Small intestine (tissue), 7 donors: Measurements from ENCODE around the gene PTCHD4. TPM values are rescaled to one million over a fixed set of nuclear protein-coding genes. Genes with fewer than 3 reads are reported as not detected.

ENCODE experiments used
- DNase-seq, 2 donors: peaks; one replicate each; pipeline versions ENCODE4 v3.0.0 to v3.0.0-alpha.2; 2013
- FAIRE-seq: peaks from 2 replicates; lab custom pipeline; 2012; peaks lifted over from hg19 to GRCh38; lab: Jason Lieb, UNC
- H3K27ac ChIP-seq, 3 donors: one replicate each; pipeline ENCODE4 v1.5.1; 2013; ENCODE audit warnings: low read length in 2 of 3, mild to moderate bottlenecking in 2 of 3, control low read depth in 1 of 3, inconsistent platforms in 1 of 3, low read depth in 1 of 3, moderate library complexity in 1 of 3
- H3K27me3 ChIP-seq, 3 donors: one replicate each; pipeline ENCODE4 v1.6.1; 2013; ENCODE audit warnings: low read length in 3 of 3, inconsistent platforms in 1 of 3; ENCODE audit not compliant: control insufficient read depth in 3 of 3, insufficient read depth in 3 of 3
- H3K36me3 ChIP-seq, 3 donors: one replicate each; pipeline ENCODE4 v1.6.1; 2013; ENCODE audit warnings: low read length in 3 of 3, inconsistent platforms in 1 of 3, low read depth in 1 of 3, mild to moderate bottlenecking in 1 of 3, moderate library complexity in 1 of 3; ENCODE audit not compliant: control insufficient read depth in 3 of 3, insufficient read depth in 2 of 3
- H3K4me1 ChIP-seq, 3 donors: one replicate each; pipeline ENCODE4 v1.6.1; 2013; ENCODE audit warnings: low read length in 2 of 3, inconsistent platforms in 1 of 3, low read depth in 1 of 3, mild to moderate bottlenecking in 1 of 3, moderate library complexity in 1 of 3; ENCODE audit not compliant: control insufficient read depth in 3 of 3, insufficient read depth in 2 of 3
- H3K4me3 ChIP-seq, 3 donors: one replicate each; pipeline ENCODE4 v1.5.1; 2013; ENCODE audit warnings: low read length in 3 of 3, control low read depth in 1 of 3, inconsistent platforms in 1 of 3, low read depth in 1 of 3, mild to moderate bottlenecking in 1 of 3, moderate library complexity in 1 of 3
- H3K9me3 ChIP-seq, 2 donors: one replicate each; pipeline ENCODE4 v1.6.1; 2013; ENCODE audit warnings: low read depth in 1 of 2, low read length in 1 of 2; ENCODE audit not compliant: control insufficient read depth in 2 of 2, insufficient read depth in 1 of 2
- WGBS, 3 donors: extraction: QIAGEN DNeasy Blood & Tissue Kit; methylation state at CpG; one replicate each; pipeline ENCODE4 v1.1.7; 2013; 5-methylcytosine and 5-hydroxymethylcytosine counted together
- polyA plus RNA-seq, 4 donors: library from polyadenylated mRNA; stranded (reverse) in 3 of 4; unstranded in 1 of 4; fragments of 200-250 nt in 3 of 4; fragments of 120-200 nt in 1 of 4; gene quantifications; one replicate each; pipeline versions ENCODE4 v1.2.1 to v1.2.3, GENCODE V29; 2013
- donor health status: healthy with polysubstance abuse.
- donor health status: control.
- donor health status: control.
- donor health status: Bipolar disorder and iron deficiency.
- donor health status: healthy.

PTCHD4 gene
- polyA plus RNA-seq, 4 donors, result 0.04 TPM; not detected in 3

DNA sequence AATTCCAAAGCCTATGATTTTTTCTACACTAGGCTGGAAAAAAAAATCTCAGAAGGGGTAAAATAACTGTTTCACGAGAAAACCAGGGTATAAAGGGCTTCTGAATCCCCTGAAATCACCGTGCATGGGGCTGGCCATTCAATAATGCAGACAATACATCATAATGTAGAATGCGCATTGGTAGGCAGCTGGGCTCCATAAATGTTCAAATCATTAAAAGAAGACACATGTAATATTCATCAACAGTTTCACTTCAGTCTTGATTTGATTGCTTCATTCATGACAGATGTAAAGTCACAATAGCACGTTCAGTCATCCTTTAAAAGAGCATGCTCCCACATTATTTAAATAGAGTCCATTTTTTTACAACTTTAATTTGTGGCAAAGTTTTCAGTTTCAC lies 20.5 kb downstream of the PTCHD4 start:
- H3K9me3 ChIP-seq, result no peaks in the 10 kb centered on the region
- no peaks in the 10 kb centered on the region for H3K4me1 ChIP-seq
- H3K27ac ChIP-seq, result no peak overlapping the region
- DNase-seq (no peak), FAIRE-seq (no peak)
- no peaks in the 10 kb centered on the region for H3K36me3 ChIP-seq
- no peak overlapping the region for H3K4me3 ChIP-seq
- no peaks in the 10 kb centered on the region for H3K27me3 ChIP-seq
- WGBS, 3 donors, result 42 to 79% (median 54%) methylated on average over 4 of the region's 4 CpGs

DNA sequence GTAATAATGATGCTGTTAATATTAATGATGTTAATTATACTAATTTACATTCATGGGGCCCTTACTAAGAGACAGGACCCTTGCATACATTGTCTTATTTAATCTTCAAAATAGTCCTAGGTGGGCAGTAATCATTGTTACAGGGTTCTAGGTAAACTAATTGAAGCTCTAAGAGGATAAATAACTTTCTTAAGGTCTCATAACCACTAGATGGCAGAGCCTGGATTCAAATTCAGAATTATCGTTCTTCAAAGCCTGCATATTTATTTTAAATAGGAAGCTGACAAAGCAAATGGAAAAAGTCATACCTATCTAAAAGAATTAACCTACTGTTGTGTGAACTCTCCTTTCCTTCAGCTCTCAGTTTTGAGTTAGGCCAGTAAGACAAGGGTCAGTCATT lies 23.5 kb downstream of the PTCHD4 start:
- FAIRE-seq, result no peak
- H3K36me3 ChIP-seq, result no peaks in the 10 kb centered on the region

DNA sequence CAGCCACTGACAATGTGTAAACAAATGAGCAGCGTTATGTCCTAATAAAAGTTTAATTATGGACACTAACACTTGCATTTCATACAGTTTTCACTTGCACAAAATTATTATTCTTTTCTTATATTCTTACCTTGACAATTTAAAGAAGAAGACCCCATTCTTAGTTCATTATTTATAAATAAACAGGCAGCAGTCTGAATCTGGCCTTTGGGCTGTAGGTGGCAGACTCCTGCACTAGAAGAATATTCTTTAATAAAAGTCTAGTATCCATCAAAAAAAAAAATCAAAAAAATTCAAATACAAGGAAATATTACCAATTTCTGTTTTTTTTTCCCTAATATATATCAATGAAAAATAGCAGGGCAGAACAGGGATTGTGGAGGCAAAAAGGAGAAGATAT lies 24.8 kb downstream of the PTCHD4 start:
- 52 to 64% (median 60%) methylated on average over 1 of the region's 1 CpG for WGBS, 3 donors
- DNase-seq (no peak), FAIRE-seq (no peak)
- Histone ChIP-seq H3K4me1 (no peaks in the 10 kb centered on the region), H3K27me3 (no peaks in the 10 kb centered on the region), H3K9me3 (no peaks in the 10 kb centered on the region), H3K27ac (no peak overlapping the region), H3K36me3 (no peaks in the 10 kb centered on the region), H3K4me3 (no peak overlapping the region)

More for the DNA sequence above, 23.5 kb downstream of the PTCHD4 start:
- no peak overlapping the region for H3K27ac ChIP-seq
- no peak for DNase-seq
- no peaks in the 10 kb centered on the region for H3K4me1 ChIP-seq
- no peaks in the 10 kb centered on the region for H3K27me3 ChIP-seq
- no peak overlapping the region for H3K4me3 ChIP-seq
- no peaks in the 10 kb centered on the region for H3K9me3 ChIP-seq
- 16 to 25% (median 24%) methylated on average over 1 of the region's 1 CpG for WGBS, 3 donors

DNA sequence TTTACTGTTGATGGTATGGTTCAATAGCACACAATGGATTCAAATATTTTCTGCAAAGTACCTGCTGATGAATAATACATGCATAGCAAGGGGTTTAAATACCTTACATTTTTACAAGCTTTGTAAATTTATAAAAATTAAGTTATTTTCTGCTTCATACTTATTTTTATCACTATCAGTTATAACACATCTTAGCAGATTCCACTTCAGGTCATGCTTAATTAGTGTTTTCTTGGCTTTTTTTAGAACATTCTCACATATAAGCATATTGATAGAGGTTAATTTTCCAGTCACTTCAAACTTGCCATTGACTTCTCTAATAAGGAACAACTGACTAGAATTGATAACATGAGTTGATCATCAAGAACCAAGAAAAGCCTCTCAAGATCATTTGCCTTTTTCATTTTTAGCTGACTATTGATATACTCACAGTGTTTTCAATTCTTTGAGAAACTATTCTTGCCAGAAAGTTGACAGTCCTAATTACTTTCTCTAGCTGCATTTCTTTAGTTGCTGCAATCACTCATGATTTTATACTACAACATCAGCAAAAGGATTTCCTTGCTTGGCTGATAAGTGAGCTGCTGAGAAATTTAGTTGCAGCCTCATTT lies 25.8 kb downstream of the PTCHD4 start:
- no peaks in the 10 kb centered on the region for H3K27me3 ChIP-seq
- H3K9me3 ChIP-seq, result no peaks in the 10 kb centered on the region
- H3K27ac ChIP-seq, result no peak overlapping the region
- DNase-seq (no peak), FAIRE-seq (no peak)
- H3K36me3 ChIP-seq, result no peaks in the 10 kb centered on the region
- H3K4me3 ChIP-seq, result no peak overlapping the region
- no peaks in the 10 kb centered on the region for H3K4me1 ChIP-seq

DNA sequence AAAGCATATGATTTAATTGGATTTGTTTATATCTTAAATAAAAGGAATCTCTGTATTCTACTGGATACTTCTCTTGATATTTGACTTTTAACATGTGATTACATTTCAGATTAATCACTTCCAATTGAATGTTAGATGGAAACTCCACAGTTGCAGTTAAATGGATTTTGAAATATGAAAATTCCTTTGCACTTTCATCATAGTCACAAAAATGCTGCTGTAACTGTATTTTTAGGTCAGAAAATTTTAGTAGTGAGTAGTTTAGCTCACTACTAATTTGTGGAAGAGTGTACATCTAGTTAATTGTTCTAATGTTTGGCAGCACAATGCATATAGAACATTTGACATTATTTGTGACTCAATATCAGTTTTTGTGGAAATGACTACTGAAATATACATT lies 26.8 kb downstream of the PTCHD4 start:
- H3K27me3 ChIP-seq, result no peaks in the 10 kb centered on the region
- H3K36me3 ChIP-seq, result no peaks in the 10 kb centered on the region
- H3K9me3 ChIP-seq, result no peaks in the 10 kb centered on the region
- DNase-seq (no peak), FAIRE-seq (no peak)
- H3K27ac ChIP-seq, result no peak overlapping the region
- H3K4me1 ChIP-seq, result no peaks in the 10 kb centered on the region
- H3K4me3 ChIP-seq, result no peak overlapping the region

DNA sequence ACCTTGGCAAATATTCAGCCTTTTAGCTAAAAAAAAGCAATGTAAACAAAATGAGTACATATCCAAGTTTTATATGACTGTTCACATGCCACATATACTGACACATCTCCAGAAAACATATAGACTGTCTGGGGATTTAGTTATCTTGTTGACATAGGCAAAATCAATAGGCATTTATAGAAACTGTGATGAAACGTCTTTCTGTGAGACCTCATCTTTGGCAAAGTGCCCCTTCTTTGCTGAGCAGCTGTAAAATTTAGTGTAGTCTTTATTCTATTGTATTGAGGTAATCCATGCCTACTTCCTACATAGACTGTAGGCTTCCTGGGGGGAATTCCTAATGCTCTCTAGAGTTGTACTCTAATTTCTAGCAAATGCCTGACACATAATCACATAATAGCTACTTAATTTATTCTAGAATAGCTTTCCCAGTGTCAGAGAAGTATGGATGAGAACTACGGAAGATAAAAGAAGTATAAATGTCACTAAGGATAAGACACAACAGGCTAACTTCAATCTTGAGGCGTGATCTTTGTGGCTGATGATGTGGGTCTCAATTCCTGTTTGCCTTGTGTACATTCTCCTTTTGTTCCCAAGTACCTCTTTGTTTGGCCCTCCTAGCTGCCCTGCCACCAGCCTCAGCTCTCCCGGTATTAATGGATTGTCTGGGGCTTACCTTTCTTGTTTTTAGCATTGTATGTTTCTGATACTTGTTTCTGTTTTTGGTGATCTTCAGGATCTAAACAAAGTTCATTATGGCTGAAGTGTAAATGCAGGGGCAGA lies 30.6 kb downstream of the PTCHD4 start:
- Histone ChIP-seq H3K27ac (no peak overlapping the region), H3K27me3 (no peaks in the 10 kb centered on the region), H3K9me3 (no peaks in the 10 kb centered on the region), H3K36me3 (no peaks in the 10 kb centered on the region), H3K4me1 (no peaks in the 10 kb centered on the region), H3K4me3 (no peak overlapping the region)
- WGBS, 3 donors, result 31 to 54% (median 45%) methylated on average over 4 of the region's 4 CpGs
- DNase-seq (no peak), FAIRE-seq (no peak)

DNA sequence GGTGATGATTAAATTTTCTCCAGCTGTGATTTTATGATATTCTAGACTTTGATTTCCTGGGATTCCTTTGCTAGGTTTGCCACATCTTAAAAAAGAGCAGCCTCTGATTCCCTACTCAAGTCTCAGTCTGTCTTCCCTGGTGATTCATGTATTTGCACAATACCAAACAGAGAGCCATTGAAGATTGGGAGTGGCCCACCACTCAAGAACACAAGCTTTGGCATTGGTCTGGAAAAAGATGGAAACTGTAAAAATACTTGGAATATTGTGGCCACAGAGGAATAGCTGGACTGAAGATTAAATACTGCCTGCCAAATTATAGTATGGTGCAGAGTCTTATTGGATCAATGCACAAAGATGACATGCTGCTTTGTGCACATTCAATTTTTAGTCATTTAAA lies 32.9 kb downstream of the PTCHD4 start:
- H3K4me3 ChIP-seq, result no peak overlapping the region
- FAIRE-seq, result no peak
- DNase-seq, result no peak

DNA sequence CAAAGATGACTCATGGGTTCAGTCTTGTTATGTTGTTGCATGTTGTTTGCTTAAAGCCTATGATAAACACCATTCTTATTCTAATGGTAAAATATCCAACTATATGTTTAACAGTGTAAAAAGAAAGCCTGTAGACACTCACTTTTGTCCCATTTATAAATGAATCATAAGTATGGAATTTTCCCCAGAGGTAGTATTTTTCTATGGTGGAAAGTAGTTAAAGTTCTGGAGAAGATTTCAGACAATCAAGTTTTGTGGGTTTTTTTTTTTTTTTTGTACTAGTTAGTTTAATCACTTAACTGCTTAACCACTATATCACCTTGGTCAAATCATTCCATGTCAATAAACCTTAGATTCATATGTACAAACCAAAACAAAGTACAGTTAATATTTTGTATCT lies 35.8 kb downstream of the PTCHD4 start:
- FAIRE-seq (no peak), DNase-seq (no peak)
- Histone ChIP-seq H3K4me1 (no peaks in the 10 kb centered on the region), H3K27me3 (no peaks in the 10 kb centered on the region), H3K4me3 (no peak overlapping the region), H3K36me3 (no peaks in the 10 kb centered on the region), H3K27ac (no peak overlapping the region), H3K9me3 (no peaks in the 10 kb centered on the region)

More for the DNA sequence above, 32.9 kb downstream of the PTCHD4 start:
- Histone ChIP-seq H3K36me3 (no peaks in the 10 kb centered on the region), H3K27me3 (no peaks in the 10 kb centered on the region), H3K9me3 (no peaks in the 10 kb centered on the region), H3K27ac (no peak overlapping the region), H3K4me1 (no peaks in the 10 kb centered on the region)
